HCT116 (cell line): ENCODE results near the gene SETDB1.

Source experiments
- CEBPB ChIP-seq: IDR thresholded peaks from 2 replicates; pipeline ENCODE4 v1.6.1; 2012; ENCODE audit warnings: low read depth
- ELF1 ChIP-seq: IDR thresholded peaks from 2 replicates; pipeline ENCODE4 v1.6.1; 2012; ENCODE audit warnings: low read depth, borderline replicate concordance
- MAX ChIP-seq: IDR thresholded peaks from 2 replicates; pipeline ENCODE4 v1.6.1; 2012
- POLR2A ChIP-seq: IDR thresholded peaks from 2 replicates; pipeline ENCODE4 v1.7.0; 2011; ENCODE audit warnings: borderline replicate concordance; ENCODE audit not compliant: insufficient read depth, insufficient read length; ENCODE audit errors: extremely low read depth
- POLR2AphosphoS5 ChIP-seq: IDR thresholded peaks from 2 replicates; pipeline ENCODE4 v1.6.1; 2011; ENCODE audit warnings: mild to moderate bottlenecking, low read depth, low read length, moderate library complexity
- TCF7L2 ChIP-seq: IDR thresholded peaks from 2 replicates; pipeline ENCODE4 v1.7.0; 2011; ENCODE audit warnings: borderline replicate concordance, inconsistent platforms; ENCODE audit not compliant: insufficient read depth, insufficient read length; ENCODE audit errors: extremely low read depth
- ZNF274 ChIP-seq: fragments of 200-500 bp; sonication (Bioruptor generic); IDR thresholded peaks from 2 replicates; pipeline ENCODE4 v1.6.1; 2014; ENCODE audit warnings: mild to moderate bottlenecking, low read depth, low read length, inconsistent platforms
- TF ChIP-seq, protein P1 (sequence below), 3 experiments: fragments of 200-600 bp in 1 of 3; sonication (generic) in 1 of 3; IDR thresholded peaks in 2 of 3; conservative IDR thresholded peaks in 1 of 3; 2 replicates each; pipeline ENCODE4 v1.5.1; 2012 to 2017; ENCODE audit warnings: low read depth in 2 of 3, low read length in 2 of 3, antibody characterized with exemption in 1 of 3, borderline replicate concordance in 1 of 3, control low read depth in 1 of 3, mild to moderate bottlenecking in 1 of 3, mixed read lengths in 1 of 3, mixed run types in 1 of 3, moderate library complexity in 1 of 3; ENCODE audit not compliant: insufficient read depth in 1 of 3
- TF ChIP-seq, protein P2 (sequence below): IDR thresholded peaks from 2 replicates; pipeline ENCODE4 v1.6.1; 2012; ENCODE audit warnings: low read depth

- TF ChIP-seq, protein P1, sequence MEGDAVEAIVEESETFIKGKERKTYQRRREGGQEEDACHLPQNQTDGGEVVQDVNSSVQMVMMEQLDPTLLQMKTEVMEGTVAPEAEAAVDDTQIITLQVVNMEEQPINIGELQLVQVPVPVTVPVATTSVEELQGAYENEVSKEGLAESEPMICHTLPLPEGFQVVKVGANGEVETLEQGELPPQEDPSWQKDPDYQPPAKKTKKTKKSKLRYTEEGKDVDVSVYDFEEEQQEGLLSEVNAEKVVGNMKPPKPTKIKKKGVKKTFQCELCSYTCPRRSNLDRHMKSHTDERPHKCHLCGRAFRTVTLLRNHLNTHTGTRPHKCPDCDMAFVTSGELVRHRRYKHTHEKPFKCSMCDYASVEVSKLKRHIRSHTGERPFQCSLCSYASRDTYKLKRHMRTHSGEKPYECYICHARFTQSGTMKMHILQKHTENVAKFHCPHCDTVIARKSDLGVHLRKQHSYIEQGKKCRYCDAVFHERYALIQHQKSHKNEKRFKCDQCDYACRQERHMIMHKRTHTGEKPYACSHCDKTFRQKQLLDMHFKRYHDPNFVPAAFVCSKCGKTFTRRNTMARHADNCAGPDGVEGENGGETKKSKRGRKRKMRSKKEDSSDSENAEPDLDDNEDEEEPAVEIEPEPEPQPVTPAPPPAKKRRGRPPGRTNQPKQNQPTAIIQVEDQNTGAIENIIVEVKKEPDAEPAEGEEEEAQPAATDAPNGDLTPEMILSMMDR (IDR thresholded peaks at IDR 0.05 in 2 of 3, conservative IDR thresholded peaks at IDR 0.05 in 1 of 3; ENCODE audit: borderline replicate concordance in 1 of 3, insufficient read depth in 1 of 3, low read depth in 2 of 3, low read length in 2 of 3), result no peak
- no peak for TF ChIP-seq POLR2AphosphoS5
- no peak for TF ChIP-seq TCF7L2
- no peak for TF ChIP-seq MAX
- no peak for TF ChIP-seq POLR2A
- TF ChIP-seq CEBPB, result no peak
- TF ChIP-seq ZNF274, result no peak
- TF ChIP-seq, protein P2, sequence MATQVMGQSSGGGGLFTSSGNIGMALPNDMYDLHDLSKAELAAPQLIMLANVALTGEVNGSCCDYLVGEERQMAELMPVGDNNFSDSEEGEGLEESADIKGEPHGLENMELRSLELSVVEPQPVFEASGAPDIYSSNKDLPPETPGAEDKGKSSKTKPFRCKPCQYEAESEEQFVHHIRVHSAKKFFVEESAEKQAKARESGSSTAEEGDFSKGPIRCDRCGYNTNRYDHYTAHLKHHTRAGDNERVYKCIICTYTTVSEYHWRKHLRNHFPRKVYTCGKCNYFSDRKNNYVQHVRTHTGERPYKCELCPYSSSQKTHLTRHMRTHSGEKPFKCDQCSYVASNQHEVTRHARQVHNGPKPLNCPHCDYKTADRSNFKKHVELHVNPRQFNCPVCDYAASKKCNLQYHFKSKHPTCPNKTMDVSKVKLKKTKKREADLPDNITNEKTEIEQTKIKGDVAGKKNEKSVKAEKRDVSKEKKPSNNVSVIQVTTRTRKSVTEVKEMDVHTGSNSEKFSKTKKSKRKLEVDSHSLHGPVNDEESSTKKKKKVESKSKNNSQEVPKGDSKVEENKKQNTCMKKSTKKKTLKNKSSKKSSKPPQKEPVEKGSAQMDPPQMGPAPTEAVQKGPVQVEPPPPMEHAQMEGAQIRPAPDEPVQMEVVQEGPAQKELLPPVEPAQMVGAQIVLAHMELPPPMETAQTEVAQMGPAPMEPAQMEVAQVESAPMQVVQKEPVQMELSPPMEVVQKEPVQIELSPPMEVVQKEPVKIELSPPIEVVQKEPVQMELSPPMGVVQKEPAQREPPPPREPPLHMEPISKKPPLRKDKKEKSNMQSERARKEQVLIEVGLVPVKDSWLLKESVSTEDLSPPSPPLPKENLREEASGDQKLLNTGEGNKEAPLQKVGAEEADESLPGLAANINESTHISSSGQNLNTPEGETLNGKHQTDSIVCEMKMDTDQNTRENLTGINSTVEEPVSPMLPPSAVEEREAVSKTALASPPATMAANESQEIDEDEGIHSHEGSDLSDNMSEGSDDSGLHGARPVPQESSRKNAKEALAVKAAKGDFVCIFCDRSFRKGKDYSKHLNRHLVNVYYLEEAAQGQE, result no peak
- no peak for TF ChIP-seq ELF1
Observed at GRCh38 chr1:150906813-150907212, 19.4 kb upstream of the SETDB1 start.
